PC-9 (cell line): ENCODE data around the gene HSPA12A. TPM values are rescaled to one million over a fixed set of nuclear protein-coding genes. Genes with fewer than 3 reads are reported as not detected.

Source experiments
- BruUV-seq: library from RNA; stranded (reverse); fragments of 400-500 nt; replicated peaks from 2 replicates; lab custom pipeline; 2021; lab: Mats Ljungman, UMichigan
- CTCF ChIA-PET: fragments of 300-600 bp; sonication (Branson Sonifier 250); formaldehyde crosslinking; loops from one replicate; lab custom pipeline; 2022; ENCODE audit warnings: antibody characterized with exemption; lab: Charles Lee
- POLR2A ChIA-PET: fragments of 300-600 bp; sonication (Branson Sonifier 250); formaldehyde crosslinking; loops from one replicate; lab custom pipeline; 2022; ENCODE audit warnings: antibody characterized with exemption; ENCODE audit not compliant: unreplicated experiment; lab: Charles Lee
- DNase-seq, 2 experiments: peaks; one replicate each; pipeline versions ENCODE4 v3.0.0 to v3.0.0-alpha.2; 2015 to 2022; ENCODE audit warnings: mixed read lengths in 1 of 2
- H2AFZ ChIP-seq: fragments of 200-600 bp; sonication (generic); 2 replicates; pipeline ENCODE4 v1.8.1; 2017; ENCODE audit warnings: antibody characterized with exemption
- H3F3A ChIP-seq: fragments of 200-600 bp; sonication (generic); 2 replicates; pipeline ENCODE4 v1.8.1; 2017; ENCODE audit warnings: antibody characterized with exemption, mild to moderate bottlenecking, low read depth; ENCODE audit not compliant: insufficient read depth
- H3K27ac ChIP-seq: fragments of 200-600 bp; sonication (generic); 2 replicates; pipeline ENCODE4 v1.6.1; 2016; ENCODE audit warnings: mixed run types
- H3K27me3 ChIP-seq: fragments of 200-600 bp; sonication (generic); 2 replicates; pipeline ENCODE4 v1.6.1; 2016; ENCODE audit warnings: low read depth, mixed run types; ENCODE audit not compliant: insufficient read depth
- H3K36me3 ChIP-seq: fragments of 200-600 bp; sonication (generic); 2 replicates; pipeline ENCODE4 v1.6.1; 2016; ENCODE audit warnings: low read depth, mixed run types
- H3K4me1 ChIP-seq: fragments of 200-600 bp; sonication (generic); replicated peaks from 2 replicates; pipeline ENCODE4 v1.6.1; 2016; ENCODE audit warnings: mixed run types; ENCODE audit not compliant: insufficient read depth
- H3K4me2 ChIP-seq: fragments of 200-600 bp; sonication (generic); 2 replicates; pipeline ENCODE4 v1.6.1; 2017; ENCODE audit warnings: mixed run types
- H3K4me3 ChIP-seq: fragments of 200-600 bp; sonication (generic); 2 replicates; pipeline ENCODE4 v1.6.1; 2016; ENCODE audit warnings: mixed run types
- H3K79me2 ChIP-seq: fragments of 200-600 bp; sonication (generic); 2 replicates; pipeline ENCODE4 v1.6.1; 2017; ENCODE audit warnings: low read depth, mixed run types
- H3K9me2 ChIP-seq: fragments of 200-600 bp; sonication (generic); 2 replicates; pipeline ENCODE4 v1.8.1; 2017; ENCODE audit warnings: mild to moderate bottlenecking; ENCODE audit not compliant: insufficient read depth
- H3K9me3 ChIP-seq: fragments of 200-600 bp; sonication (generic); 2 replicates; pipeline ENCODE4 v1.8.1; 2016; ENCODE audit warnings: low read depth; ENCODE audit not compliant: insufficient read depth
- H4K20me1 ChIP-seq: fragments of 200-600 bp; sonication (generic); 2 replicates; pipeline ENCODE4 v1.8.1; 2017; ENCODE audit not compliant: insufficient read depth
- EZH2 ChIP-seq: fragments of 200-600 bp; sonication (generic); IDR thresholded peaks from 2 replicates; pipeline ENCODE4 v1.8.0; 2017; ENCODE audit warnings: antibody characterized with exemption, low read depth
- intact Hi-C: fragments of 100-400 bp; cut with micrococcal nuclease; formaldehyde crosslinking; loops from one replicate; pipeline ENCODE4 v1.10.0; 2022; ENCODE audit not compliant: unreplicated experiment
- total RNA-seq: library from RNA; stranded (reverse); gene quantifications from 2 replicates; pipeline ENCODE4 v1.2.3, GENCODE V29; 2021
- TF ChIP-seq, protein P1 (sequence below): fragments of 200-600 bp; sonication (generic); conservative IDR thresholded peaks from 2 replicates; pipeline ENCODE4 v1.6.1; 2017; ENCODE audit warnings: mixed run types, antibody characterized with exemption, mild to moderate bottlenecking, moderate library complexity

Gene HSPA12A
- total RNA-seq, 1 experiment from 2014 or later: 12.1 TPM

DNA sequence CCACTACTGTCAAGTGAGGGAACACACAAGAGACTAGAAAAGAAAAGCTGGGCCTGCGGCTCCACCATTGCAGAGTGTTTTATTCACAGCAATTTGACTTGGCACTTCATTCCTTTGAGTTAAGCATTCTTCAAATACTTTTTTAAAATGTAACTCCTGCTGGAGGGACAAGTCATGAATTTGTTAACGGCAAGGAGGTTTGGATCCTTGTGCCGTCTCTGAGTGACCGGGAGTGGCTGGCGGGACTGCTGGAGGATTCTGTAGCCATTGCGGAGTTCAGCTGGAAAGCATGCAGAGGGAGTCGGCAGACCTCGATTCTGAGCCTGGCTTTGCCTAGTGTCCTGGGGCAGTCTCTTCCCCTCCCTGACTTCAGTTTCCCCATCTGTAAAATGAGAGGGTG is 9.8 kb downstream of the HSPA12A start:
- intact Hi-C loops: no loop called here
- H3K27ac ChIP-seq: no peak overlapping the region
- H3K4me3 ChIP-seq: no peak overlapping the region
- no peak overlapping the region for H3K4me2 ChIP-seq
- POLR2A ChIA-PET: no interaction called here
- H3K9me2 ChIP-seq: no peaks in the 10 kb centered on the region
- BruUV-seq: no TSS peak
- H3K4me1 ChIP-seq: no peaks in the 10 kb centered on the region
- TF ChIP-seq, protein P1, sequence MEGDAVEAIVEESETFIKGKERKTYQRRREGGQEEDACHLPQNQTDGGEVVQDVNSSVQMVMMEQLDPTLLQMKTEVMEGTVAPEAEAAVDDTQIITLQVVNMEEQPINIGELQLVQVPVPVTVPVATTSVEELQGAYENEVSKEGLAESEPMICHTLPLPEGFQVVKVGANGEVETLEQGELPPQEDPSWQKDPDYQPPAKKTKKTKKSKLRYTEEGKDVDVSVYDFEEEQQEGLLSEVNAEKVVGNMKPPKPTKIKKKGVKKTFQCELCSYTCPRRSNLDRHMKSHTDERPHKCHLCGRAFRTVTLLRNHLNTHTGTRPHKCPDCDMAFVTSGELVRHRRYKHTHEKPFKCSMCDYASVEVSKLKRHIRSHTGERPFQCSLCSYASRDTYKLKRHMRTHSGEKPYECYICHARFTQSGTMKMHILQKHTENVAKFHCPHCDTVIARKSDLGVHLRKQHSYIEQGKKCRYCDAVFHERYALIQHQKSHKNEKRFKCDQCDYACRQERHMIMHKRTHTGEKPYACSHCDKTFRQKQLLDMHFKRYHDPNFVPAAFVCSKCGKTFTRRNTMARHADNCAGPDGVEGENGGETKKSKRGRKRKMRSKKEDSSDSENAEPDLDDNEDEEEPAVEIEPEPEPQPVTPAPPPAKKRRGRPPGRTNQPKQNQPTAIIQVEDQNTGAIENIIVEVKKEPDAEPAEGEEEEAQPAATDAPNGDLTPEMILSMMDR: no peak
- no peak for TF ChIP-seq EZH2
- no peak for DNase-seq
- H2AFZ ChIP-seq: no peak overlapping the region
- no peaks in the 10 kb centered on the region for H3K36me3 ChIP-seq
- H4K20me1 ChIP-seq: no peaks in the 10 kb centered on the region
- H3K27me3 ChIP-seq: no peaks in the 10 kb centered on the region
- no peaks in the 10 kb centered on the region for H3K79me2 ChIP-seq
- CTCF ChIA-PET: no interaction called here
- H3F3A ChIP-seq: no peaks in the 10 kb centered on the region
- no peaks in the 10 kb centered on the region for H3K9me3 ChIP-seq

DNA sequence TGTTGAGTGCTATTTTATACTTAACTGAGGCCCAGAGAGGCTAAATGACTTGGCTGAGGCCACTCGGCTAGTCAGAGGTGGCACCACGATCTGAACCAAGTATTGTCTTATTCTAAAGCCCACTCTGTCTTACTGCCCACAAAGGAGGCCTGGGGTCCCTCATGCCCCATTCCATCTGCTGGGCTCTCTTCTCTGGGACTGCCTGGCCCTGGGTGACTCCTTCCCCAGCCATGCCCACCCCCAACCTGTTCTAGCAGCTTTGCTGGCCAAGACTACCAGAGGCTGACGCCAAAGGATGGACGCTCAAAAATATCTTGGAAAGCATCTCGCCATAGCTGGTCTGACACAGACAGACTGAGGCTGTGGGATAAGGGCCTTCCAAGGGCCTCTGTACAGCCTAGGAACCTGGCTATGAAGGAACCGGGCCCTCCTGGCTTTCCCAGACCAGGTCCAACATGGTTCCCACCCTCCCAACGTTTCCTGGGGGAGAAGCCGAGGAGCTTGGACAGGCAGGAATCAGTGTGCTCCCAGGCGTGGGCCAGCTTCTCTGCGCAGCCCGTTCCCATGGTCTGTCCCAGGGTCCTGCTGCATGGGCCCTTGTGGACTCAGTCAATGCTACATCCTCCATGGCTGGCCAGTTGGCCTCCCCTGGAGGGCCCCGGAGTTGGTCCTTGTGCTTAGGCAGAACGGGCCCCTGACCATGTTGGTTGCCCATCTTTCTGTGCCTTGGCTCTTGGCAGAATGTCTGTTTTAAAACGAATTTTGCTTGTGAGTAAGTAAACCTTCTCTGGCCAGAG is 11.7 kb downstream of the HSPA12A start:
- no peak for DNase-seq
- H4K20me1 ChIP-seq: no peaks in the 10 kb centered on the region
- H3K9me2 ChIP-seq: no peaks in the 10 kb centered on the region
- TF ChIP-seq EZH2: no peak
- TF ChIP-seq, protein P1: no peak
- intact Hi-C loops: no loop called here
- no peaks in the 10 kb centered on the region for H3K79me2 ChIP-seq
- no TSS peak for BruUV-seq
- no peak overlapping the region for H2AFZ ChIP-seq
- POLR2A ChIA-PET: no interaction called here
- H3K9me3 ChIP-seq: no peaks in the 10 kb centered on the region
- no peak overlapping the region for H3K27ac ChIP-seq
- H3K36me3 ChIP-seq: no peaks in the 10 kb centered on the region
- H3K4me2 ChIP-seq: no peak overlapping the region
- H3K4me3 ChIP-seq: no peak overlapping the region
- no peaks in the 10 kb centered on the region for H3K27me3 ChIP-seq
- no peaks in the 10 kb centered on the region for H3F3A ChIP-seq
- CTCF ChIA-PET: no interaction called here
- H3K4me1 ChIP-seq: no peaks in the 10 kb centered on the region

DNA sequence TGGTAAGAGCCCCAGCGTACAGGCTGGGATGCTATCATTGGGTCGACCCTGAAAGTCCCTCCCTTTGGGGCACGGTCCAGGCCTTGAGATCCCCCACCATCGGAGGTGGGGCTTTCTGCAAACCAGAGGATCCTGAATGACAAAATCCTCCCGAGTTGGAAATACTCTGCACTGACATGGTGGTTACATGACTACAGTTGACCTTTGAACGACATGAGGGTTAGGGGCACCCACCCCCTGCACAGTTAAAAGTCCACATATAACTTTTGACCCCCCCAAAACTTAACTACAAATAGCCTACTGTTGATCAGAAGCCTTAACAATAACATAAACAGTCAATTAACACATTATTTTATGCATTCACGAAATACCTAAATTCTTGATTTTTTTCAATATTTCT is 13.1 kb downstream of the HSPA12A start:
- Histone ChIP-seq H2AFZ (no peak overlapping the region), H3K27me3 (no peaks in the 10 kb centered on the region), H4K20me1 (no peaks in the 10 kb centered on the region), H3K4me1 (no peaks in the 10 kb centered on the region), H3K4me3 (no peak overlapping the region), H3K79me2 (no peaks in the 10 kb centered on the region), H3K27ac (no peak overlapping the region), H3K36me3 (no peaks in the 10 kb centered on the region), H3F3A (no peaks in the 10 kb centered on the region), H3K4me2 (no peak overlapping the region), H3K9me3 (no peaks in the 10 kb centered on the region), H3K9me2 (no peaks in the 10 kb centered on the region)
- no peak for DNase-seq
- ChIA-PET CTCF (no interaction called here), POLR2A (no interaction called here)
- intact Hi-C loops: no loop called here
- TF ChIP-seq, protein P1: no peak
- TF ChIP-seq EZH2: no peak
- BruUV-seq: no TSS peak
